Keratinocyte (primary cell): ENCODE measurements around the gene SLC22A1. TPM values are rescaled to one million over a fixed set of nuclear protein-coding genes. Genes with fewer than 3 reads are reported as not detected.

Source experiments
- DNase-seq: peaks from one replicate; pipeline ENCODE4 v3.0.0-alpha.2; 2011; ENCODE audit warnings: low read depth, missing footprints, low spot score
- FAIRE-seq: peaks from 2 replicates; lab custom pipeline; 2011; peaks lifted over from hg19 to GRCh38; lab: Jason Lieb, UNC
- H2AFZ ChIP-seq: 2 replicates; pipeline ENCODE4 v1.6.0; 2012; ENCODE audit warnings: low read length, control low read depth, inconsistent platforms; ENCODE audit not compliant: control insufficient read depth
- H3K27ac ChIP-seq: 2 replicates; pipeline ENCODE4 v1.5.1; 2011; ENCODE audit warnings: low read length; ENCODE audit not compliant: control insufficient read depth, insufficient read depth
- H3K27me3 ChIP-seq: 3 replicates; pipeline ENCODE4 v1.6.0; 2011; ENCODE audit warnings: low read length; ENCODE audit not compliant: control insufficient read depth, insufficient read depth; ENCODE audit errors: extremely low read depth
- H3K36me3 ChIP-seq, 2 experiments: 2 replicates in 1 of 2; 3 replicates in 1 of 2; pipeline ENCODE4 v1.5.1; 2011; ENCODE audit warnings: low read length in 2 of 2, mild to moderate bottlenecking in 1 of 2; ENCODE audit not compliant: control insufficient read depth in 2 of 2, insufficient read depth in 2 of 2; ENCODE audit errors: extremely low read depth in 1 of 2
- H3K4me1 ChIP-seq: 3 replicates; pipeline ENCODE4 v1.5.1; 2011; ENCODE audit warnings: low read length; ENCODE audit not compliant: control insufficient read depth, insufficient read depth; ENCODE audit errors: extremely low read depth
- H3K4me2 ChIP-seq: 3 replicates; pipeline ENCODE4 v1.6.0; 2011; ENCODE audit warnings: low read depth, low read length; ENCODE audit not compliant: control insufficient read depth, insufficient read depth; ENCODE audit errors: extremely low read depth
- H3K4me3 ChIP-seq, 3 experiments: fragments of 200-600 bp in 1 of 3; sonication (generic) in 1 of 3; 2 replicates in 2 of 3; 3 replicates in 1 of 3; pipeline ENCODE4 v1.5.1; 2011 to 2016; ENCODE audit warnings: low read length in 3 of 3, mild to moderate bottlenecking in 3 of 3, control low read depth in 2 of 3, inconsistent platforms in 1 of 3, low read depth in 1 of 3, mixed read lengths in 1 of 3, mixed run types in 1 of 3, moderate library complexity in 1 of 3; ENCODE audit not compliant: control insufficient read depth in 2 of 3, insufficient read depth in 2 of 3; ENCODE audit errors: extremely low read depth in 1 of 3
- H3K79me2 ChIP-seq: 2 replicates; pipeline ENCODE4 v1.6.0; 2012; ENCODE audit warnings: low read length; ENCODE audit not compliant: control insufficient read depth, insufficient read depth
- H3K9ac ChIP-seq: 3 replicates; pipeline ENCODE4 v1.6.0; 2011; ENCODE audit warnings: low read length; ENCODE audit not compliant: control insufficient read depth, insufficient read depth; ENCODE audit errors: extremely low read depth
- H3K9me1 ChIP-seq: 3 replicates; pipeline ENCODE4 v1.6.0; 2011; ENCODE audit warnings: low read length; ENCODE audit not compliant: control insufficient read depth, insufficient read depth; ENCODE audit errors: extremely low read depth
- H3K9me3 ChIP-seq: 2 replicates; pipeline ENCODE4 v1.5.1; 2012; ENCODE audit warnings: low read depth, low read length; ENCODE audit not compliant: control insufficient read depth
- H4K20me1 ChIP-seq: 3 replicates; pipeline ENCODE4 v1.6.0; 2011; ENCODE audit warnings: low read length; ENCODE audit not compliant: control insufficient read depth, insufficient read depth; ENCODE audit errors: extremely low read depth
- EZH2 ChIP-seq: IDR thresholded peaks from one replicate; pipeline ENCODE4 v1.6.1; 2012; ENCODE audit warnings: inconsistent platforms, mild to moderate bottlenecking, low read length, moderate library complexity
- dilution Hi-C: fragments of 300-500 bp; cut with MboI; formaldehyde crosslinking; loops from one replicate; pipeline ENCODE4 v1.7.0; 2020; ENCODE audit warnings: low sequenced_read_pairs; ENCODE audit not compliant: extremely low pct_ligation_motif_present
- polyA plus RNA-seq, 5 experiments: library from polyadenylated mRNA; depleted of rRNA in 3 of 5; stranded (reverse) in 3 of 5; stranded (forward) in 1 of 5; unstranded in 1 of 5; fragments of >200 nt; gene quantifications; 1 replicate in 1 of 5; 2 replicates in 3 of 5; 3 replicates in 1 of 5; pipeline versions ENCODE4 v1.2.1 to v1.2.3, GENCODE V29; 2011 to 2012; ENCODE audit warnings: missing spikeins in 2 of 5, low read depth in 1 of 5, low replicate concordance in 1 of 5
- TF ChIP-seq, protein P1 (sequence below), 3 experiments: IDR thresholded peaks in 1 of 3; conservative IDR thresholded peaks in 1 of 3; optimal IDR thresholded peaks in 1 of 3; 2 replicates in 2 of 3; 3 replicates in 1 of 3; pipeline versions ENCODE3 to v1.5.1; 2011; ENCODE audit warnings: low read length in 3 of 3, mild to moderate bottlenecking in 3 of 3, moderate library complexity in 2 of 3, control low read depth in 1 of 3, inconsistent platforms in 1 of 3; ENCODE audit not compliant: insufficient read depth in 2 of 3; ENCODE audit errors: extremely low read depth in 1 of 3

Gene SLC22A1
- polyA plus RNA-seq, 1 donor (not counting 4 experiments of a cell fraction or from before 2014, with no cell fraction given) = 0.76 TPM

DNA sequence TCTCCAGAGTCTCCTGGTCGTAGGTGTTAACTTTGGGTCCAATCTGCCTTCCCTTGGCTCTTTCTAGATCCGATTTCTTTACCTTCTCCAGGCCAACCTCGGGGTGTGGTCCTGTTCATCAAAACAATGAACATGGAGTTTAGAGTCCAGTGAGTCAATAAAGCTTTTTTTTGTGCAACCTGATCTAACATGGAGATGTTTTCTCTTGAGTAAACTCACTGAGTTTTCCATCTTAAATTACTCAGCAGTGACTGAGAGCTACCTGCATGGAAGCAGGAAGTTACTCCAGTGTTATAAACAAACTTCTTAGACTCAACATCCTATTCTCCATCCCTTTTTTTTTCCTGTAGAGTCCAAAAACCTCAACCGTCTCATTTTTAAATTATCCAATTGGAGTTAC, 14.9 kb upstream of the SLC22A1 start:
- dilution Hi-C loops = no loop called here
- Histone ChIP-seq H4K20me1 (no peaks in the 10 kb centered on the region), H3K27ac (no peak overlapping the region), H3K9me3 (no peaks in the 10 kb centered on the region), H2AFZ (no peak overlapping the region), H3K79me2 (no peaks in the 10 kb centered on the region), H3K27me3 (no peaks in the 10 kb centered on the region), H3K36me3 (peaks cover 29 to 38% of the 10 kb centered on the region in 2 experiments), H3K4me2 (no peak overlapping the region), H3K9ac (no peak overlapping the region), H3K9me1 (no peaks in the 10 kb centered on the region), H3K4me3 (no peak overlapping the region), H3K4me1 (no peaks in the 10 kb centered on the region)
- DNase-seq (no peak), FAIRE-seq (no peak)
- TF ChIP-seq, protein P1, sequence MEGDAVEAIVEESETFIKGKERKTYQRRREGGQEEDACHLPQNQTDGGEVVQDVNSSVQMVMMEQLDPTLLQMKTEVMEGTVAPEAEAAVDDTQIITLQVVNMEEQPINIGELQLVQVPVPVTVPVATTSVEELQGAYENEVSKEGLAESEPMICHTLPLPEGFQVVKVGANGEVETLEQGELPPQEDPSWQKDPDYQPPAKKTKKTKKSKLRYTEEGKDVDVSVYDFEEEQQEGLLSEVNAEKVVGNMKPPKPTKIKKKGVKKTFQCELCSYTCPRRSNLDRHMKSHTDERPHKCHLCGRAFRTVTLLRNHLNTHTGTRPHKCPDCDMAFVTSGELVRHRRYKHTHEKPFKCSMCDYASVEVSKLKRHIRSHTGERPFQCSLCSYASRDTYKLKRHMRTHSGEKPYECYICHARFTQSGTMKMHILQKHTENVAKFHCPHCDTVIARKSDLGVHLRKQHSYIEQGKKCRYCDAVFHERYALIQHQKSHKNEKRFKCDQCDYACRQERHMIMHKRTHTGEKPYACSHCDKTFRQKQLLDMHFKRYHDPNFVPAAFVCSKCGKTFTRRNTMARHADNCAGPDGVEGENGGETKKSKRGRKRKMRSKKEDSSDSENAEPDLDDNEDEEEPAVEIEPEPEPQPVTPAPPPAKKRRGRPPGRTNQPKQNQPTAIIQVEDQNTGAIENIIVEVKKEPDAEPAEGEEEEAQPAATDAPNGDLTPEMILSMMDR (optimal IDR thresholded peaks at IDR 0.05 in 1 of 3, IDR thresholded peaks at IDR 0.05 in 1 of 3, conservative IDR thresholded peaks at IDR 0.05 in 1 of 3; ENCODE audit: extremely low read depth in 1 of 3, insufficient read depth in 2 of 3, low read length in 3 of 3) = no peak
- TF ChIP-seq EZH2 = no peak

DNA sequence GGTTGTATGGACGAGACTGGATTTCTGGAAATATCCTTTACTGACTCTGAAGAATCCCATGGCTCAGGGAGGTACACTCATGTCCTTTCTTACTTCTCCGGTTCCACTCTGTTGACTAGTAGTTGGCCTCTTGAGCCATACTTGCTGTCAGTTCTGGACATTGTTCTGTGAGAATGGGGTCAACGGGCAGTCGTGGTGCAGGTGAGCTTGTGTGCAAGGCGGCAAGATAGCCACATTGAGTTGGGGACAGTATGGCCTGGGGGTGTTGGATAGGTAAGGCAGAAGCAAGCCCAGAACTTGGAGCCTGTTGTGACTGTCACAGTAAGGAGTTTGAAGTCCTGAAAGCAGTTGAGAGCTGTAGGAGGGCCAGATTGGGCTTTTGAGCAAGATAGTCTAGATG, 13.5 kb upstream of the SLC22A1 start:
- dilution Hi-C loops = no loop called here
- H3K4me3 ChIP-seq = no peak overlapping the region
- H3K9me3 ChIP-seq = no peaks in the 10 kb centered on the region
- no peak overlapping the region for H3K27ac ChIP-seq
- H3K4me2 ChIP-seq = no peak overlapping the region
- H2AFZ ChIP-seq = no peak overlapping the region
- TF ChIP-seq, protein P1 (optimal IDR thresholded peaks at IDR 0.05 in 1 of 3, IDR thresholded peaks at IDR 0.05 in 1 of 3, conservative IDR thresholded peaks at IDR 0.05 in 1 of 3; ENCODE audit: extremely low read depth in 1 of 3, insufficient read depth in 2 of 3, low read length in 3 of 3) = no peak
- TF ChIP-seq EZH2 = no peak
- no peaks in the 10 kb centered on the region for H3K9me1 ChIP-seq
- H3K27me3 ChIP-seq = no peaks in the 10 kb centered on the region
- no peak overlapping the region for H3K9ac ChIP-seq
- H3K36me3 ChIP-seq = peaks cover 22 to 27% of the 10 kb centered on the region in 2 experiments
- H3K4me1 ChIP-seq = no peaks in the 10 kb centered on the region
- H4K20me1 ChIP-seq = no peaks in the 10 kb centered on the region
- FAIRE-seq (no peak), DNase-seq (no peak)
- no peaks in the 10 kb centered on the region for H3K79me2 ChIP-seq
